ENCODE measurements around the gene PAQR4.

GRCh38 chr16:2939968-2940367, 29.2 kb upstream of the PAQR4 start:
- TF ChIP-seq CTCF (IDR thresholded peaks at IDR 0.05) (no peak), ZFX (IDR thresholded peaks at IDR 0.05; ENCODE audit: borderline replicate concordance) (no peak)
